Astrocyte (in vitro differentiated cells and primary cell): ENCODE measurements around the gene AFF4.

Source experiments
- CTCF ChIP-seq: IDR thresholded peaks from 2 replicates; pipeline ENCODE4 v1.5.1; 2011; ENCODE audit warnings: low read depth, mild to moderate bottlenecking, inconsistent platforms, low read length, moderate library complexity; ENCODE audit not compliant: insufficient read depth
- EZH2 ChIP-seq: IDR thresholded peaks from 2 replicates; pipeline ENCODE4 v1.6.1; 2012; ENCODE audit warnings: mild to moderate bottlenecking, low read length, inconsistent platforms; ENCODE audit not compliant: insufficient read depth

GRCh38 chr5:132849347-132849746 is 114.1 kb downstream of the AFF4 start:
- TF ChIP-seq CTCF = no peak
- no peak for TF ChIP-seq EZH2
